ENCODE data around the gene TFF1. TPM values are rescaled to one million over a fixed set of nuclear protein-coding genes. Genes with fewer than 3 reads are reported as not detected.

The TFF1 gene
- total RNA-seq, 1 donor from 2014 or later = not detected

DNA sequence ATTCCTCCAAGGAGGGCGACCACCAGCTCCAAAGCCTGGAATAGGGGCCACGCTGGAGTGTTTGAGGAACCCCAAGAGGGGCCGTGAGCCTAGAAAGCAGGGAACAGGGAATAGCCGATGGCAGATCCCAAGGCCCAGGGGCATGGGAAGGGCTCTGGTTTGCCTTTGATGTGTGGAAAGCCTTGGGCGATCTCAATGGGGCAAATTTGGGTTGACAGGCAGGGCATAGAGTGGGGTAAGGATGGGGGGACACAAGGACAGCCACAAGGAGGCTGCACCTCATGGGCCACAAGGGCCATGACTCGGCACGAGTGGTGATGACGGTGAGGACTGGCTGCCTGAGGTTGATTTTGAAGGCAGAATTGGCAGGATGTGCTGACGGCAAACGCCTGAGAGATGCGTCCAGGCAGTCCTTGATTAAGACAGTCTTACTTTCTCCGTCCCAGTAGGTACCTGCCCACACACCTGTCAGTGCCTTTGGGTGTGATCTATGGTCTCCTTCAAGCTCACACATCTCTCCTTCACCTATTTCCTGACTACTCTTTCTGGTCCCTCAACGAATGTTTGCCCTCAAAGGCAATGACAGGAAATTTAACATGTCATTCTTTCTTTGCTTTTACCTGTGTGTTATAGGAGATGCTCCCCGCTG lies 31.5 kb upstream of the TFF1 start:
- no peak for DNase-seq (ENCODE audit: low spot score)
- Mint-ChIP-seq H3K36me3 (ENCODE audit: low read depth, unreplicated experiment) (peaks cover 5% of the 10 kb centered on the region), H3K9me3 (ENCODE audit: unreplicated experiment) (no peaks in the 10 kb centered on the region), H3K4me3 (ENCODE audit: unreplicated experiment) (no peak overlapping the region), H3K27me3 (ENCODE audit: unreplicated experiment) (peaks cover 5% of the 10 kb centered on the region), H3K4me1 (ENCODE audit: unreplicated experiment) (peaks cover 3% of the 10 kb centered on the region), H3K27ac (ENCODE audit: unreplicated experiment) (no peak overlapping the region)
- TF ChIP-seq, protein P1, sequence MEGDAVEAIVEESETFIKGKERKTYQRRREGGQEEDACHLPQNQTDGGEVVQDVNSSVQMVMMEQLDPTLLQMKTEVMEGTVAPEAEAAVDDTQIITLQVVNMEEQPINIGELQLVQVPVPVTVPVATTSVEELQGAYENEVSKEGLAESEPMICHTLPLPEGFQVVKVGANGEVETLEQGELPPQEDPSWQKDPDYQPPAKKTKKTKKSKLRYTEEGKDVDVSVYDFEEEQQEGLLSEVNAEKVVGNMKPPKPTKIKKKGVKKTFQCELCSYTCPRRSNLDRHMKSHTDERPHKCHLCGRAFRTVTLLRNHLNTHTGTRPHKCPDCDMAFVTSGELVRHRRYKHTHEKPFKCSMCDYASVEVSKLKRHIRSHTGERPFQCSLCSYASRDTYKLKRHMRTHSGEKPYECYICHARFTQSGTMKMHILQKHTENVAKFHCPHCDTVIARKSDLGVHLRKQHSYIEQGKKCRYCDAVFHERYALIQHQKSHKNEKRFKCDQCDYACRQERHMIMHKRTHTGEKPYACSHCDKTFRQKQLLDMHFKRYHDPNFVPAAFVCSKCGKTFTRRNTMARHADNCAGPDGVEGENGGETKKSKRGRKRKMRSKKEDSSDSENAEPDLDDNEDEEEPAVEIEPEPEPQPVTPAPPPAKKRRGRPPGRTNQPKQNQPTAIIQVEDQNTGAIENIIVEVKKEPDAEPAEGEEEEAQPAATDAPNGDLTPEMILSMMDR (IDR thresholded peaks at IDR 0.05; ENCODE audit: unreplicated experiment) = no peak

DNA sequence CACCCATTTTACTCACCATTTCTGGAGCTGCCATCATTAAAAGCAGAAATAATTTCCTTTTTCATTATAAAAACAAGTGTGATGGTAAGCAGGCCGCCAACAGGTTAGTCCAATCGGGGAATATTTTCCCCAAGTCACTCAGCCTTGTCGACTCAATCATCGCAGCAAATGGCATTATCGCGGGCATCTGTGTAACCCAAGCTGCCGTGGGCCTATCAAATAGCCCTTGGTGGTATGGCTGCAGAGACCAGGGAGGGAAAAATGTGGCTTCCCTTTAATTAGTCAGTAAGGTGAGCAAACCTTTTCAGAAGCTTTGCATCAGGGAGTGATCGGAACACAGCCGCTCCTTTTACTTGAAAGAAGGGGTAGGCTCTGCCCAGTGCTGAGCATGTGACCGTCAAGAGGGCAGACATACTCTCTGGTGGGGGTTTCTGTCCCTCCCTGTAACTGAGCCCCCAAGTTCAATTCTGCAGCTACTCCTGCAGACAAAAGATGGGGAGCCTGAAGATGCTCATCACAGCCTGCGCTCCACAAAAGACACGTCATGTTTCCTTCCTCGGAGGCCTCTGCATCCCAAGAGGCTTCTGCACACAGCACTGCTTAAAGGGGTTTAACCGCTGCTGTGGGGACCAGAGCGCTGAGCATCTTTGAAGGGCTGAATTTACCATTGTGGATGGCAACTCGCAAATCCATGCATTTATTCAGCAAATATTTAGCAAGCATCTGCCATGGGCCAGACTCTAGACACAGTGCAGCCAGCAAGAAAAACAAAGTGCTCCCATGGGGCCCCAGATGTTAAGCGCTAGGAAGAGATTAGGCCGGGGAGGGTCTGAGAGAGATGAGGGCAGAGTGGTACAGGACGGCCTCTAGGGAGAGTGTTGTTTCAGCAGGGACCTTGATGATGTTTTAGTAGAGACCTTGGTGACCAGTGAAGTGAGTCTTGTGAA lies 30.7 kb upstream of the TFF1 start:
- DNase-seq (ENCODE audit: low spot score) = no peak
- TF ChIP-seq, protein P1 (IDR thresholded peaks at IDR 0.05; ENCODE audit: unreplicated experiment) = no peak
- H3K4me1 Mint-ChIP-seq (ENCODE audit: unreplicated experiment) = peaks cover 3% of the 10 kb centered on the region
- H3K27me3 Mint-ChIP-seq (ENCODE audit: unreplicated experiment) = peaks cover 3% of the 10 kb centered on the region
- H3K9me3 Mint-ChIP-seq (ENCODE audit: unreplicated experiment) = no peaks in the 10 kb centered on the region
- no peak overlapping the region for H3K27ac Mint-ChIP-seq (ENCODE audit: unreplicated experiment)
- H3K4me3 Mint-ChIP-seq (ENCODE audit: unreplicated experiment) = no peak overlapping the region
- peaks cover 5% of the 10 kb centered on the region for H3K36me3 Mint-ChIP-seq (ENCODE audit: low read depth, unreplicated experiment)

DNA sequence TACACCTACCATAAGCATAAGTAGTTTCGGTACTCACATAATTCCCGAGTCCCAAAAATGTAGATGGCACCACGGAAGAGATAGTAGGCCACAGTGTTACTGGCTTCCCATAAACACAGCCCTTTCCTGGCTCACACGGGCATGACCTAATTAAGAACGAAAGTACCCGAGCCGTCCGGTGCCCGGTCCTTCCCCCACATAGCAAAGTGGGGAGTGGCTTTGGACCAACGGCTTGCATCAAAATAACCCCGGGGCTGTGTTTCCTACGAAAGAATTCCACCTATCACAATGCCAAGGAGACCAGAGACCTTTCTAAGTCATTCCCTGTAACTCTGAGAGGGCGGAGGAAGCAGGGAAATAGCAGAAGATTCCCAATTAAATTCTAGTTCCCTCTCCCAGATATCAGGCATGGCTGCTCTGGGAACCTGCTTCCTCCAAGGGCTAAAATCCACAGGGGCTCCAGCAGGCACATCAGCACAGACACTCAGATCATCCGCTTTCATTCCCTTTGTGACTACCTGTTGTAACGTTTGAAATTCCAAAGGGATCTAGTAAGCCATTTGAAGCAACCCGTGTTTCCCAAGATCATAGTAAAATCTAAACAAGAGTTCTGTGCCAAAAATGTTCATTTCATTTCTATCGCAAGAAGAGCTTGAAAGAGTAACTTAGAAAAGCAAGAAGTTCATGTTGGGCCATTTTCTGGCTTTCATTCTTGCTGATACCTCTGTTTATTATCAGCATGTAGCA lies 29.7 kb upstream of the TFF1 start, which contains the start of gene TMPRSS3:
TSS of gene TMPRSS3 (minus strand) at position 148 of the 747 bp plus-strand sequence. CDS start 635 bp downstream, outside the sequence.
- peaks cover 3% of the 10 kb centered on the region for H3K4me1 Mint-ChIP-seq (ENCODE audit: unreplicated experiment)

DNA sequence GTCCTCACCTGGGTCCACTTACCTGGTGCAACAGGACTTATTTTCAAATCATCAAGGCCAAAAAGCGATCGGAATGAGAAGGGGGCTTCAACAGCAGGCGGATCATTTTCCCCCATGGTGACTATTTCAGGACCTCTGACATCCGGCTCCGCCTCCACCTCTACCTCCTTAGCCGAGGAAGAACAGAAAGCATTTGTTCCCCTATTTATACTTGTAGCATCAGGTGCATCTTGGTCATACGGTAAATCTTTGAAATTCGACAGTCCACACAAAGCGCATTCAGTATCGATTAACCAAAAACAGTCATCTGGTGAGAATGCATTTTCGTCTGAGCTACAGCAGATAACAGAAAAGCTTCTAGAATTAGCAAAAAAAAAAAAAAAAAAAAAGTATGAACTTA lies 29.0 kb upstream of the TFF1 start:
- TF ChIP-seq, protein P1 (IDR thresholded peaks at IDR 0.05; ENCODE audit: unreplicated experiment) = no peak
- no peaks in the 10 kb centered on the region for H3K9me3 Mint-ChIP-seq (ENCODE audit: unreplicated experiment)
- no peaks in the 10 kb centered on the region for H3K36me3 Mint-ChIP-seq (ENCODE audit: low read depth, unreplicated experiment)
- no peak overlapping the region for H3K4me3 Mint-ChIP-seq (ENCODE audit: unreplicated experiment)
- H3K4me1 Mint-ChIP-seq (ENCODE audit: unreplicated experiment) = peaks cover 3% of the 10 kb centered on the region
- H3K27ac Mint-ChIP-seq (ENCODE audit: unreplicated experiment) = no peak overlapping the region
- no peak for DNase-seq (ENCODE audit: low spot score)
- peaks cover 3% of the 10 kb centered on the region for H3K27me3 Mint-ChIP-seq (ENCODE audit: unreplicated experiment)

More for the DNA sequence above, 29.7 kb upstream of the TFF1 start, which contains the start of gene TMPRSS3:
- H3K27me3 Mint-ChIP-seq (ENCODE audit: unreplicated experiment) = peaks cover 3% of the 10 kb centered on the region
- TF ChIP-seq, protein P1 (IDR thresholded peaks at IDR 0.05; ENCODE audit: unreplicated experiment) = no peak
- DNase-seq (ENCODE audit: low spot score) = no peak
- no peaks in the 10 kb centered on the region for H3K9me3 Mint-ChIP-seq (ENCODE audit: unreplicated experiment)
- no peak within 1 kb of the TSS for H3K4me3 Mint-ChIP-seq (ENCODE audit: unreplicated experiment)
- H3K27ac Mint-ChIP-seq (ENCODE audit: unreplicated experiment) = no peak within 1 kb of the TSS
- H3K36me3 Mint-ChIP-seq (ENCODE audit: low read depth, unreplicated experiment) = no peaks in the 10 kb centered on the region

Data from endothelial cell (in vitro differentiated cells).